H1 (cell line): ENCODE measurements around the gene EOGT. TPM values are rescaled to one million over a fixed set of nuclear protein-coding genes. Genes with fewer than 3 reads are reported as not detected.

Source experiments
- CTCF ChIA-PET: fragments of 300-600 bp; sonication (Branson Sonifier 250); formaldehyde crosslinking; loops from one replicate; lab custom pipeline; 2021; ENCODE audit not compliant: partially characterized antibody; lab: Charles Lee
- POLR2A ChIA-PET: fragments of 300-600 bp; sonication (Branson Sonifier 250); formaldehyde crosslinking; loops from one replicate; lab custom pipeline; 2021; ENCODE audit warnings: inconsistent platforms; ENCODE audit not compliant: partially characterized antibody; lab: Charles Lee
- DNase-seq, 2 experiments: peaks; one replicate each; pipeline versions ENCODE4 v3.0.0 to v3.0.0-alpha.2; 2010 to 2022; ENCODE audit warnings: low spot score in 2 of 2, low read depth in 1 of 2, mixed read lengths in 1 of 2
- FAIRE-seq: peaks from 2 replicates; lab custom pipeline; 2011; peaks lifted over from hg19 to GRCh38; lab: Jason Lieb, UNC
- H2AFZ ChIP-seq: 2 replicates; pipeline ENCODE4 v1.8.1; 2012; ENCODE audit warnings: low read length, inconsistent platforms
- H2AK5ac ChIP-seq: 2 replicates; pipeline ENCODE4 v1.6.1; 2013; ENCODE audit warnings: low read depth, low read length
- H2BK120ac ChIP-seq: replicated peaks from 2 replicates; pipeline ENCODE3; 2013; ENCODE audit warnings: low read depth, low read length, inconsistent platforms
- H2BK12ac ChIP-seq: 2 replicates; pipeline ENCODE4 v1.6.1; 2013; ENCODE audit warnings: low read depth, low read length
- H2BK15ac ChIP-seq: 2 replicates; pipeline ENCODE4 v1.6.1; 2013; ENCODE audit warnings: low read length
- H2BK20ac ChIP-seq: 2 replicates; pipeline ENCODE4 v1.6.1; 2013; ENCODE audit warnings: low read length
- H2BK5ac ChIP-seq: 2 replicates; pipeline ENCODE4 v1.6.1; 2013; ENCODE audit warnings: low read depth, low read length
- H3K14ac ChIP-seq: 2 replicates; pipeline ENCODE4 v1.6.1; 2013; ENCODE audit warnings: inconsistent platforms; ENCODE audit not compliant: insufficient read length
- H3K18ac ChIP-seq: 2 replicates; pipeline ENCODE4 v1.6.1; 2013; ENCODE audit warnings: low read length; ENCODE audit errors: extremely low read depth
- H3K23ac ChIP-seq: 2 replicates; pipeline ENCODE4 v1.6.1; 2013; ENCODE audit warnings: inconsistent platforms; ENCODE audit not compliant: insufficient read length
- H3K23me2 ChIP-seq: 2 replicates; pipeline ENCODE4 v1.6.1; 2013; ENCODE audit warnings: low read depth, low read length
- H3K27ac ChIP-seq: 2 replicates; pipeline ENCODE4 v1.6.1; 2011; ENCODE audit warnings: low read depth, low read length, inconsistent platforms
- H3K27me3 ChIP-seq, 4 experiments: replicated peaks in 1 of 4; 1 replicate in 1 of 4; 2 replicates in 3 of 4; pipeline versions ENCODE4 v1.6.1 to v1.8.1; 2011 to 2013; ENCODE audit warnings: low read length in 3 of 4, mild to moderate bottlenecking in 3 of 4, inconsistent platforms in 2 of 4, mixed read lengths in 2 of 4, moderate library complexity in 1 of 4; ENCODE audit not compliant: control insufficient read depth in 3 of 4, insufficient read depth in 3 of 4; ENCODE audit errors: extremely low read depth in 1 of 4
- H3K36me3 ChIP-seq, 4 experiments: 2 replicates each; pipeline versions ENCODE4 v1.6.1 to v1.8.1; 2011 to 2013; ENCODE audit warnings: mild to moderate bottlenecking in 4 of 4, low read length in 3 of 4, moderate library complexity in 2 of 4, control low read depth in 1 of 4, inconsistent platforms in 1 of 4; ENCODE audit not compliant: insufficient read depth in 4 of 4, control insufficient read depth in 2 of 4
- H3K4ac ChIP-seq: replicated peaks from 2 replicates; pipeline ENCODE3; 2013; ENCODE audit warnings: low read length, low read depth, mixed read lengths, inconsistent platforms; ENCODE audit not compliant: insufficient read length
- H3K4me1 ChIP-seq, 4 experiments: replicated peaks in 1 of 4; 1 replicate in 1 of 4; 2 replicates in 3 of 4; pipeline versions ENCODE4 v1.6.1 to v1.8.1; 2011 to 2013; ENCODE audit warnings: low read length in 3 of 4, inconsistent platforms in 2 of 4, mixed read lengths in 1 of 4; ENCODE audit not compliant: insufficient read depth in 4 of 4, control insufficient read depth in 3 of 4
- H3K4me2 ChIP-seq, 2 experiments: 2 replicates each; pipeline versions ENCODE4 v1.6.1 to v1.8.1; 2011 to 2013; ENCODE audit warnings: low read depth in 2 of 2, low read length in 2 of 2, control low read depth in 1 of 2, inconsistent platforms in 1 of 2, mild to moderate bottlenecking in 1 of 2; ENCODE audit not compliant: insufficient read depth in 1 of 2
- H3K4me3 ChIP-seq, 4 experiments: fragments of 200-600, 300-600 bp in 1 of 4; sonication (generic), shearing (Covaris generic), sonication (Bioruptor Twin) in 1 of 4; 2 replicates each; pipeline versions ENCODE4 v1.5.1 to v1.8.1; 2011 to 2016; ENCODE audit warnings: low read length in 4 of 4, low read depth in 3 of 4, control low read depth in 2 of 4, inconsistent platforms in 2 of 4, mild to moderate bottlenecking in 2 of 4, mixed read lengths in 1 of 4, moderate library complexity in 1 of 4; ENCODE audit not compliant: insufficient read depth in 2 of 4; ENCODE audit errors: extremely low read depth in 1 of 4
- H3K56ac ChIP-seq: replicated peaks from 2 replicates; pipeline ENCODE3; 2013; ENCODE audit warnings: low read depth, mild to moderate bottlenecking, mixed read lengths, low read length, inconsistent platforms; ENCODE audit not compliant: insufficient read length
- H3K79me1 ChIP-seq: 2 replicates; pipeline ENCODE4 v1.6.1; 2013; ENCODE audit warnings: low read depth, low read length, control low read depth
- H3K79me2 ChIP-seq, 2 experiments: 2 replicates each; pipeline versions ENCODE4 v1.6.1 to v1.8.1; 2012 to 2013; ENCODE audit warnings: low read length in 2 of 2, mild to moderate bottlenecking in 2 of 2, inconsistent platforms in 1 of 2; ENCODE audit not compliant: insufficient read depth in 2 of 2, control insufficient read depth in 1 of 2
- H3K9ac ChIP-seq, 4 experiments: replicated peaks in 1 of 4; 1 replicate in 1 of 4; 2 replicates in 3 of 4; pipeline versions ENCODE4 v1.6.1 to v1.8.1; 2011 to 2013; ENCODE audit warnings: low read depth in 3 of 4, low read length in 3 of 4, control low read depth in 2 of 4, mild to moderate bottlenecking in 2 of 4, moderate library complexity in 2 of 4, inconsistent platforms in 1 of 4; ENCODE audit errors: extremely low read depth in 1 of 4
- H3K9me3 ChIP-seq, 2 experiments: 2 replicates each; pipeline versions ENCODE4 v1.6.1 to v1.8.1; 2012 to 2013; ENCODE audit warnings: mild to moderate bottlenecking in 2 of 2, moderate library complexity in 2 of 2, control low read depth in 1 of 2, inconsistent platforms in 1 of 2, low read depth in 1 of 2, low read length in 1 of 2, mixed read lengths in 1 of 2; ENCODE audit not compliant: insufficient read depth in 2 of 2
- H4K20me1 ChIP-seq, 2 experiments: replicated peaks in 1 of 2; 2 replicates each; pipeline versions ENCODE3 to v1.8.1; 2011 to 2013; ENCODE audit warnings: inconsistent platforms in 2 of 2, low read length in 2 of 2, mild to moderate bottlenecking in 1 of 2; ENCODE audit not compliant: insufficient read depth in 2 of 2, control insufficient read depth in 1 of 2
- H4K5ac ChIP-seq: 2 replicates; pipeline ENCODE4 v1.6.1; 2013; ENCODE audit warnings: low read length, low read depth, mixed read lengths, inconsistent platforms; ENCODE audit not compliant: insufficient read length
- H4K8ac ChIP-seq: 2 replicates; pipeline ENCODE4 v1.8.0; 2013; ENCODE audit warnings: mild to moderate bottlenecking, moderate library complexity, low read length, inconsistent platforms; ENCODE audit not compliant: insufficient read depth; ENCODE audit errors: extremely low read depth
- H4K91ac ChIP-seq: replicated peaks from 2 replicates; pipeline ENCODE3; 2013; ENCODE audit warnings: low read length, mixed read lengths, inconsistent platforms; ENCODE audit not compliant: insufficient read length
- ATF2 ChIP-seq: IDR thresholded peaks from 2 replicates; pipeline ENCODE4 v1.6.1; 2012; ENCODE audit warnings: low read length, inconsistent platforms
- BRCA1 ChIP-seq: IDR thresholded peaks from 2 replicates; pipeline ENCODE4 v1.6.1; 2012; ENCODE audit warnings: low read depth, low read length, improper control_type of control experiment
- CHD1 ChIP-seq: IDR thresholded peaks from 2 replicates; pipeline ENCODE4 v1.6.1; 2012; ENCODE audit warnings: low read depth, low read length, improper control_type of control experiment
- CTCF ChIP-seq, 3 experiments: IDR thresholded peaks; 1 replicate in 2 of 3; 2 replicates in 1 of 3; pipeline versions ENCODE4 v1.5.1 to v1.6.1; 2011; ENCODE audit warnings: low read length in 3 of 3, mild to moderate bottlenecking in 3 of 3, inconsistent platforms in 2 of 3, low read depth in 1 of 3, moderate library complexity in 1 of 3; ENCODE audit not compliant: insufficient read depth in 1 of 3; ENCODE audit errors: control extremely low read depth in 1 of 3
- EP300 ChIP-seq, 2 experiments: IDR thresholded peaks; 1 replicate in 1 of 2; 2 replicates in 1 of 2; pipeline ENCODE4 v1.6.1; 2011 to 2012; ENCODE audit warnings: low read depth in 2 of 2, low read length in 2 of 2, mild to moderate bottlenecking in 2 of 2, borderline replicate concordance in 1 of 2, inconsistent platforms in 1 of 2, moderate library complexity in 1 of 2
- GABPA ChIP-seq: IDR thresholded peaks from 2 replicates; pipeline ENCODE4 v1.6.1; 2011; ENCODE audit warnings: mild to moderate bottlenecking, low read length, moderate library complexity, borderline replicate concordance; ENCODE audit not compliant: insufficient read depth
- HDAC6 ChIP-seq: IDR thresholded peaks from one replicate; pipeline ENCODE4 v1.7.1; 2012; ENCODE audit warnings: low read depth, mild to moderate bottlenecking, inconsistent platforms, low read length, moderate library complexity
- WGBS, 2 experiments: shearing (Covaris generic) in 1 of 2; methylation state at CpG; one replicate each; pipeline versions ENCODE4 v1.1.6 to v1.1.7; 2013 to 2015; ENCODE audit warnings: low lambda C conversion rate in 2 of 2, mixed read lengths in 2 of 2, inconsistent platforms in 1 of 2, low coverage in 1 of 2, missing lambda C conversion rate in 1 of 2; ENCODE audit not compliant: insufficient replicate concordance in 2 of 2, insufficient coverage in 1 of 2, insufficient read length in 1 of 2; ENCODE audit errors: extremely low coverage in 1 of 2, missing lambda C conversion rate in 1 of 2; 5-methylcytosine and 5-hydroxymethylcytosine counted together
- polyA plus RNA-seq, 7 experiments: library from polyadenylated mRNA; depleted of rRNA in 3 of 7; stranded (reverse) in 5 of 7; unstranded in 2 of 7; fragments of >200 nt in 5 of 7; fragments of 200-250 nt in 2 of 7; gene quantifications; 1 replicate in 5 of 7; 2 replicates in 1 of 7; 4 replicates in 1 of 7; pipeline versions ENCODE4 v1.2.1 to v1.2.3, GENCODE V29; 2011 to 2013; ENCODE audit warnings: missing spikeins in 2 of 7, mixed read lengths in 2 of 7
- total RNA-seq: library from RNA; stranded (reverse); fragmentation: NEBNext Ultra II Directional; extraction: Animal tissue kit (Norgen Biotek cat#: 25700); gene quantifications from 2 replicates; pipeline ENCODE4 v1.2.1, GENCODE V29; 2021

The EOGT gene
- total and polyA plus RNA-seq, 2 of the 8 experiments (the other 6 are each of a cell fraction or from before 2014, with no cell fraction given), result 6.7 to 20.7 TPM

- H4K91ac ChIP-seq, result peak overlapping the region; percentile 52
- H3K79me2 ChIP-seq, result no peaks in the 10 kb centered on the region
- no peak overlapping the region for H3K23ac ChIP-seq
- no peak overlapping the region for H2AFZ ChIP-seq
- peak overlapping the region; percentile 17; the same call in 1 of the 2 replicates for H2AK5ac ChIP-seq
- peaks cover 4% of the 10 kb centered on the region for H3K23me2 ChIP-seq
- H3K4ac ChIP-seq, result no peak overlapping the region
- peak overlapping the region; percentile 21; the same call in 1 of the 2 replicates for H2BK12ac ChIP-seq
- H2BK5ac ChIP-seq, result peak overlapping the region; percentile 36; the same call in 1 of the 2 replicates
- H2BK120ac ChIP-seq, result peak overlapping the region; percentile 19
- peaks cover 0 to 4% (median 0%) of the 10 kb centered on the region in 4 experiments; a peak in 2 of 7 replicates for H3K27me3 ChIP-seq
- H4K8ac ChIP-seq, result no peak overlapping the region
- no peak for FAIRE-seq
- POLR2A ChIA-PET, result interaction anchor here (0.7 to 2.6 kb wide), 10 partner anchors 8 to 127 kb away, joined by 3 to 8 read pairs (median 3); partner anchors contain the start of gene TMF1
- peak overlapping the region in 1 of 4 experiments; percentile 23; a peak in 1 of 8 replicates for H3K4me3 ChIP-seq
- peak overlapping the region in 1 of 2 experiments; percentile 18; a peak in 2 of 4 replicates for H3K4me2 ChIP-seq
- H4K5ac ChIP-seq, result no peak overlapping the region
- H2BK15ac ChIP-seq, result no peak overlapping the region
- H3K56ac ChIP-seq, result no peak overlapping the region
- CTCF ChIA-PET, result interaction anchor here (1.2 to 1.4 kb wide), 3 partner anchors 16 to 112 kb away, joined by 3 to 4 read pairs (median 3); partner anchors contain the start of gene TAFA4
- H3K79me1 ChIP-seq, result no peaks in the 10 kb centered on the region
- H3K36me3 ChIP-seq, result peaks cover 0 to 8% (median 3%) of the 10 kb centered on the region in 4 experiments; a peak in 4 of 8 replicates
- H2BK20ac ChIP-seq, result peak overlapping the region; percentile 63; the same call in 1 of the 2 replicates
- no peak for DNase-seq
- peak overlapping the region in 1 of 4 experiments; percentile 29; a peak in 1 of 7 replicates for H3K9ac ChIP-seq
- peak overlapping the region; percentile 70 for H3K27ac ChIP-seq
- no peaks in the 10 kb centered on the region for H3K9me3 ChIP-seq
- H4K20me1 ChIP-seq, result no peaks in the 10 kb centered on the region
- WGBS, 2 experiments, result 85% methylated on average over 2 of the region's 2 CpGs; no CpG with 5 or more reads in 1 of the 2 experiments
- H3K18ac ChIP-seq, result peak overlapping the region; percentile 78; the same call in 1 of the 2 replicates
- H3K4me1 ChIP-seq, result peaks cover 3 to 19% (median 7%) of the 10 kb centered on the region in 4 experiments
- H3K14ac ChIP-seq, result no peak overlapping the region
- TF ChIP-seq ATF2 (peak; percentile 35; the same call in 1 of the 2 replicates), EP300 (IDR thresholded peaks at IDR 0.05; ENCODE audit: borderline replicate concordance in 1 of 2, low read depth in 2 of 2, low read length in 2 of 2) (peak in 1 of 2 experiments; percentile 46; a peak in 1 of 3 replicates), GABPA (no peak), BRCA1 (no peak), HDAC6 (no peak), CTCF (IDR thresholded peaks at IDR 0.05; ENCODE audit: control extremely low read depth in 1 of 3, insufficient read depth in 1 of 3, low read depth in 1 of 3, low read length in 3 of 3) (no peak), CHD1 (no peak)
Observed at GRCh38 chr3:69008980-69009379, 4.5 kb downstream of the EOGT start.
